CD4-positive, alpha-beta T cell treated with Interferon alpha-2 for 1 hour (primary cell): ENCODE measurements around the gene TRIM6.
"Not testable (repeated sequence)": the region's sequence is repeated elsewhere in the genome, so short reads cannot be mapped to it uniquely, and the experiment has no call there.

Experiments used
- DNase-seq, 2 donors: peaks; one replicate each; pipeline ENCODE4 v3.0.0-alpha.2; 2020 to 2022

TRIM6 gene

GRCh38 chr11:5596607-5597201 is at the start of gene TRIM6:
Gene TRIM6 (plus strand): TSS chr11:5596637. CDS start chr11:5596898, 261 bp downstream.
- peak in 1 of 2 donors; percentile 16 for DNase-seq

DNA sequence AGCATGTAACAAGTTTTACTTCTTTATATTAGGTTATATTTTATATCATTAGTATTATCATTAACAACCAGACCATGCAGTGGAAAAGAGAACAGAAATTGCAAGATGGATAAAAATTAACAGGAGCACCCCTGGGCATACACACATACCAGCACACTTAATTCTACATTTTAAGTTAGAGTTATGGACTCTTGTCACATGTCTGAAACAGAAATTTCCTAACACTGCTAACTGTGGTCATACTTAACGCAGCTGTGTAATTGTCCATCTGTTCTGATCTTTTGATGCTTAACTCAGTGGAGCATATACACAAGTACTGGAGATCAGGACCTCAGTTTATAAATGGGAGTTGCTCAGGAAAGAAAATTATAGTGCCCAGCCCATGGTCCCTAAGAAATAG is 48.5 kb upstream of the TRIM6 start:
- DNase-seq, result no peak

GRCh38 chr11:5548440-5548839 is 48.0 kb upstream of the TRIM6 start, which contains the start of gene OR52H1:
Gene OR52H1 (minus strand): TSS chr11:5548540. CDS start chr11:5545505, 3,035 bp downstream.
- no peak for DNase-seq

DNA sequence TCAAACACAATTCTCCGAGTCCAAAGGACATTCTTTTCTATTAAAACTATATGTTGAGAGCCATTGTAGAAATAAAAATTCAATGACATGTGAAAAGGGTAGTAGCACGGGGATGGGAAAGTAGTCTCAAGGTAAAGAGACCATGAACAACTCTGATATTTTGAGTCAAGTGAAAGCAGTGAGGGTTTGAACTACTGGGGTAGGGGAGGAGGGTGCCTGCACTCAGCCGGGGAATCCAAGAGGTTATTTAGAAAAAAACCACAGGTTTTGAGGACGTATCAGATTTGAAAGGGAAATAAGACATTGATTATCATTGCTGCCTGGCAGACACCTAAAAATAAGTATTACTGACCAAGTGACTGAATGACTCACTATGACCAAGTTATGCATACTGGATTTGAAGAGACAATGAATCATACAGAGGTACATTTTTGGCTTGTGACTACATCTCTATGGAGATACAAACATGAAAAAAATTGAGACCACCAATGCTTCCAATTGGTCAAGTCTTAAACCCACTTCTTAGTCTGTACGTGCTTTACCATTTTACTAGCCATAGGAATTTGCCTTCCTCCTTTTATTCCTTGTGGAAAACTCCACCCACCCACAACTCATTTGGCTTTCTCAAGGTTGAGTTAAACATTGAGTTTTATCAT is 45.9 kb upstream of the TRIM6 start:
- no peak for DNase-seq

DNA sequence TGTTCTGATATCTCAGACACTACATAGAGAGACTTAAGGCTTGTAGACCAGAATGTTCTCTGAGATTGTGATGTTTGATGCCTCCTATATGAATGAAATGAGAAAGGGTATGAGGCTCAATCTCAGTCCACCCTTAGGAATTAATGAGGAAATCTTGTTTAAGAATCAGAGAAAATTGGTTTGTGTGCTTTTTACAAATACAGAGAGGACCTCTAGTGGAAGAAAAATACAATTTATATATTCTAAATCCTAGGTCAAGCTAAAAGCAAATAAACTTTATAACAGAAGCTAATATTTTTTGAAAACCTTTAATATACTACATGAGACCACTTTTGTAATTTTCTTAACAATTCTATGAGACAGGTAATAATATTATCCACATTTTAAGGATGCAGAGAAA is 43.1 kb upstream of the TRIM6 start:
- DNase-seq, result no peak

- no peak for DNase-seq
Observed at GRCh38 chr11:5556596-5557188, 39.7 kb upstream of the TRIM6 start.

DNA sequence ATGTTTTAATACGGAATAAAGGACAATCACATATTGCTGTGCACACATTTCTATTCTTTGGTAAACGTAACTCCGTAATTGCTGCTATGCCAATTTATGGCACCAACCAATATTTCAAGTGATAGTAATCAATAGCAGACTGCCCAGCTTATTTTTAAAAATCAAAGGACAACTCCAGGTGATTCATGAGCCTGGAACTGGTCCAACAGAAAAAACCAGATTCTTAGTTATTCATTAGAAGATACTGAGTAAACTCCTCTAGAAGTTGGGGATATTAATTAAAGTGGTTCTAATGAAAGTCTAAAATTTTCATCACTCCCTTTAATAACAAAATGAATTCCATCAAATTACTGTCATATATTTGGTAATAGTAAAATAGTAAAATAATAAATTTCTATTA is 38.7 kb upstream of the TRIM6 start:
- no peak for DNase-seq

DNA sequence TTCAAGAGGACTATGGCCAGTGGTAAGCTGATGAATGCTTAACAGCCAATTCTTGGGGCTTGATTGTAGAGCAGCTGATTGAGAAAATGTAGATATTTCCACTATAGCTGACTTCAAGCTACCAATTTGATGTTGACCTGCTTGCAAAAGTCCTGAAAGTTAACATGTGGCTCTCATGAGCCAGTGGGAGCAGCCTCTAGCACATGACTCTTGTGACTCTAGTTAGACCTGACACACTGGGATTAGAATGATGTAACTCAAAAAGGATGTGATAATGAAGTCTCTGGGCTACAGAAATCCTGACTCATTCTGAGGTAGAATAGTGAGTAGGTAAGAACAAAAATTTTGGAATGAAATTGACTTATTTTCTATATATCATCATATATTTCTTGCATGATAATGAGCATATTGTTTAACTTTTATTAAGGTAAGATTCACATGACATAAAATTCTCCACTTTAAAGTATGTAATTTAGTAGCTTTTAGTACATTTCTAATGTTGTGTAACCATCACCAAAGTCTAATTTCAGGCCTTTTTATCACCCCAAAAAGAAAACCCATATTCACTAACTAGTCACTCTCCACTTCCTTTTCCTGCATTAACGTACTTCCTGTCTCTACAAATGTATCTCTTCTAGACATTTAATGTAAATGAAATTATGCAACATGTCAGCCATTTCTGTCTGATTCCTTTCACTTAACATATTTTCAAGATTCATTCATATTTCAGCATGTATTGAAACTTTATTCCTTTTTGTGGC is 32.0 kb upstream of the TRIM6 start:
- DNase-seq, result no peak

- DNase-seq, result no peak
Observed at GRCh38 chr11:5574654-5575053, 21.8 kb upstream of the TRIM6 start.

DNA sequence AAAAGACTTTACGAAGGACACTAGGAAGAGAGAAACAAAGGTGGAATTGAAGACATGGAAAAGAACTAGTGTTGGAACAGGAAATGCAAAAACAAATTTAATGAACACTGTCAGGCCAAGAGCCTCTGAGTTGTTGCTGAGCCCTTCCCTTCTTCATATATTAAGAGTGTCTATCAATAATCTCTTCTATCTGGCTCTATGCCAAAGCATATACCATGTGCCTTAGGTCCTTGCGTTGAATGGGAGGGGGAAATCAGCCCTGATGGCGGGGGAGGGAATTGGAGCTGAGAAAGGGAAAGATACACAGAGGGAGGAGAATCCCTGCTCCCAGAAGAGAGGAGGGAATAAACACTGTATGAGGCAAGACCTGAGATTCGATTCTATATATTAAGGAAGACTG is 21.3 kb upstream of the TRIM6 start:
- no peak for DNase-seq

GRCh38 chr11:5577101-5577500 is 19.3 kb upstream of the TRIM6 start:
- DNase-seq, result no peak

DNA sequence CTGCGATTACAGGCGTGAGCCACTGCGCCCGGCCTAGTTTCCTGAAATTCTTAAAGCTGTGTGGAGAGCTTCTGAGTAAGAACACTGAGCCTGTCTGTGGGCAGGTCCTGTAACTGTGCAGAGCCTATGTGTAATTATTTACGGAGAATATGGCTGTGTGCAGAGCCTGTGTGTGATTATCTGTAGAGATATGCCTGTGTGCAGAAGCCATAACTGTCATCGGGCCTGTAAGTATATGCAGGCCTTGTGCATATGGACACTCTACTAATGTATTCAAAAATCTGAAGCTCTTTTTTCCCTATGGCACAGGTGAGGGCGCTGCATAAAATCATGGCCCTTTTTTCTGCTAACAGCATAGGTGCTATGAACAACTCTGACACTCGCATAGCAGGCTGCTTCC is 15.9 kb upstream of the TRIM6 start, which contains the start of gene OR52B6:
Gene OR52B6, plus strand, starts transcription at position 301 of the 400 bp plus-strand sequence. Its CDS starts 0 bp downstream, at position 301.
- DNase-seq, result no peak

- DNase-seq, result no peak
Observed at GRCh38 chr11:5581014-5581413, 15.4 kb upstream of the TRIM6 start.

GRCh38 chr11:5584458-5584857 is 12.0 kb upstream of the TRIM6 start:
- DNase-seq, result not testable (repeated sequence)

DNA sequence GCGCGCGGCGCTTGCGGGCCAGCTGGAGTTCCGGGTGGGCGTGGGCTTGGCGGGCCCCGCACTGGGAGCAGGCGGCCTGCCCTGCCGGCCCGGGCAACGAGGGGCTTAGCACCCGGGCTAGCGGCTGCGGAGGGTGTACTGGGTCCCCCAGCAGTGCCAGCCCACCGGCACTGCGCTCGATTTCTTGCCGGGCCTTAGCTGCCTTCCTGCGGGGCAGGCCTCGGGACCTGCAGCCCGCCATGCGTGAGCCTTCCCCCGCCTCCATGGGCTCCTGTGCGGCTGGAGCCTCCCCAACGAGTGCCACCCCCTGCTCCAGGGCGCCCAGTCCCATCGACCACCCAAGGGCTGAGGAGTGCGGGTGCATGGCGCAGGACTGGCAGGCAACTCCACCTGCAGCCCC is 6.5 kb upstream of the TRIM6 start:
- DNase-seq, result not testable (repeated sequence)

GRCh38 chr11:5591613-5592012 is 4.8 kb upstream of the TRIM6 start:
- no peak for DNase-seq

- no peak for DNase-seq
Observed at GRCh38 chr11:5592615-5593014, 3.8 kb upstream of the TRIM6 start.

DNA sequence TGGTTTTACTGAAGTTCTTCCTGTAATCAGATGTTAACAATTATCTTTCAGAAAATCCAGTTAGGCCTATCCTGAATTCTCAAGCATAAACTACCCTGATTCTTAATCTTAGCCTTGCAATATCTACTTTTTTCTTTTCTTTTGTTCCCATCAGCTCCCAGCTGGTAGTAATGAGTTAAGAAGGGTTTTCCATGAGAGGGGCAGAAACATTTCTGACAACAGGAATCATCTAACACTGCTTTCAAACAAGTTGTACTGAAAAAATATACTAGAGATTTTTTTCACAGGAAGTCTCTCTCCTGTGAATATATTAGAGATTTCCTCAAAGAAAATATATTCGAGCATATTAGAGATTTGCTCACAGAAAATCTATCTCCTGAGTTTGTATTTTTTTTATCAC is 3.3 kb upstream of the TRIM6 start:
- no peak for DNase-seq

GRCh38 chr11:5597953-5598352 is 1.5 kb downstream of the TRIM6 start:
- no peak for DNase-seq

DNA sequence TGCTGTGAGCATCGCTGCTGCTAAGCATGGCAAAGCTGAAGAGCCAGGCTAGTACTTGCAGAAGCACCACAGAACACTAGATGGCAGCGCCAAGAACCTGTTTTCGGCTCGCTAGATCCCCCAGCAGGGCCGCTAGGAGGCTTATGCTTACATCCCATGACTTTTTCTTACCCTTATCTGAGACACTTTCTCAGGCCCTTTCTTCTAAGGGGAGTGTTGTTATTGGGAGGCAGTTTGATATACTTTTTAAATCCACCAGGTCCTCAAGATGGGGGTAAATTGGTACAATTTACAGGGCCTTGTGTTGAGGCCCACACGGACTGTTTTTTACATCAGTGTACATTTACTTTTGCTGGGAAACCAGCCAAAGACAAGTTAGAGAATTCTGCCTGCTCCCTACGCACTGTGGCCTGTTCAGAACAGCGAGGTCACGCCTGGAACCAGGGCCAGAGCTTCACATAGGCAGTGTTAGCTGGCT is 4.0 kb downstream of the TRIM6 start:
- peak; percentile 66 to 71 for DNase-seq

DNA sequence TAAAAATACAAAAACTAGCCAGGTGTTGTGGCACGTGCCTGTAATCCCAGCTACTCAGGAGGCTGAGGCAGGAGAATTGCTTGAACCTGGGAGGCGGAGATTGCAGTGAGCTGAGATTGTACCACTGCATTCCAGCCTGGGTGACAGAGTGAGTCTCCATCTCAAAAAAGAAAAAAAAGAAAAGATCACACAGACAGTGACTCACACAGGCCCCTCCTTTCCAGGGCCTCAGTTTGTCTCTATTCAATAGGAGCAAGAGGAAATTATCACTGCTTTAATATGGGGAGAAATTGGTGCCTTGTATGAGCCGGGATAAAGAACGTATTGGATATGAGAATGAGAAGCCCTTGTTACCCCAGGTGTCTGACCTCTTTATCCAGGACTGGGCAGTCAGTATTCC is 6.4 kb downstream of the TRIM6 start:
- not testable (repeated sequence) for DNase-seq

- no peak for DNase-seq
Observed at GRCh38 chr11:5603326-5603725, 6.9 kb downstream of the TRIM6 start.

GRCh38 chr11:5604896-5605295 is 8.5 kb downstream of the TRIM6 start:
- DNase-seq, result no peak
